Measurements from ENCODE around the gene ACOD1.

Gene ACOD1

GRCh38 chr13:77000475-77000874, 52.2 kb downstream of the ACOD1 start:
- peaks cover 72% of the 10 kb centered on the region for H3K36me3 ChIP-seq (ENCODE audit: control insufficient read depth, low read length)
- H3K4me3 ChIP-seq (ENCODE audit: low read length): no peak overlapping the region
- H3K27ac ChIP-seq (ENCODE audit: low read depth, low read length): no peak overlapping the region
- no peaks in the 10 kb centered on the region for H3K79me2 ChIP-seq (ENCODE audit: control insufficient read depth, low read length)
- no peaks in the 10 kb centered on the region for H4K20me1 ChIP-seq (ENCODE audit: control insufficient read depth, insufficient read depth, low read depth, low read length)
- TF ChIP-seq EZH2phosphoT487 (IDR thresholded peaks at IDR 0.05; ENCODE audit: borderline replicate concordance, low read length): no peak
- TF ChIP-seq CTCF (IDR thresholded peaks at IDR 0.05; ENCODE audit: low read depth, low read length, poor library complexity, severe bottlenecking): no peak
- no peaks in the 10 kb centered on the region for H3K9me2 ChIP-seq (replicated peaks; ENCODE audit: control insufficient read depth, low read length)
- H3K4me1 ChIP-seq (ENCODE audit: control insufficient read depth, low read length): no peaks in the 10 kb centered on the region
- H3K9me3 ChIP-seq (ENCODE audit: control insufficient read depth, insufficient read depth, low read length): no peaks in the 10 kb centered on the region
- no peaks in the 10 kb centered on the region for H3K27me3 ChIP-seq (ENCODE audit: control insufficient read depth, low read length)
- no peak overlapping the region for H3K4me2 ChIP-seq (ENCODE audit: low read length)
- peaks cover 10% of the 10 kb centered on the region for H3F3A ChIP-seq (ENCODE audit: control insufficient read depth, insufficient read depth)

GRCh38 chr13:77001540-77001939, 53.2 kb downstream of the ACOD1 start:
- Histone ChIP-seq H3K4me2 (ENCODE audit: low read length) (no peak overlapping the region), H3K79me2 (ENCODE audit: control insufficient read depth, low read length) (no peaks in the 10 kb centered on the region), H3K27ac (ENCODE audit: low read depth, low read length) (no peak overlapping the region), H3K27me3 (ENCODE audit: control insufficient read depth, low read length) (no peaks in the 10 kb centered on the region), H3F3A (ENCODE audit: control insufficient read depth, insufficient read depth) (peaks cover 13% of the 10 kb centered on the region), H3K9me3 (ENCODE audit: control insufficient read depth, insufficient read depth, low read length) (no peaks in the 10 kb centered on the region), H3K4me1 (ENCODE audit: control insufficient read depth, low read length) (no peaks in the 10 kb centered on the region), H4K20me1 (ENCODE audit: control insufficient read depth, insufficient read depth, low read depth, low read length) (no peaks in the 10 kb centered on the region), H3K9me2 (replicated peaks; ENCODE audit: control insufficient read depth, low read length) (no peaks in the 10 kb centered on the region), H3K4me3 (ENCODE audit: low read length) (no peak overlapping the region), H3K36me3 (ENCODE audit: control insufficient read depth, low read length) (peaks cover 64% of the 10 kb centered on the region)
- TF ChIP-seq CTCF (IDR thresholded peaks at IDR 0.05; ENCODE audit: low read depth, low read length, poor library complexity, severe bottlenecking): no peak
- no peak for TF ChIP-seq EZH2phosphoT487 (IDR thresholded peaks at IDR 0.05; ENCODE audit: borderline replicate concordance, low read length)

- Histone ChIP-seq H3K9me3 (ENCODE audit: control insufficient read depth, insufficient read depth, low read length) (no peaks in the 10 kb centered on the region), H3K4me3 (ENCODE audit: low read length) (no peak overlapping the region), H3K4me1 (ENCODE audit: control insufficient read depth, low read length) (no peaks in the 10 kb centered on the region), H3K9me2 (replicated peaks; ENCODE audit: control insufficient read depth, low read length) (no peaks in the 10 kb centered on the region), H3K27ac (ENCODE audit: low read depth, low read length) (no peak overlapping the region), H3K4me2 (ENCODE audit: low read length) (no peak overlapping the region), H3K36me3 (ENCODE audit: control insufficient read depth, low read length) (peaks cover 67% of the 10 kb centered on the region), H3K27me3 (ENCODE audit: control insufficient read depth, low read length) (no peaks in the 10 kb centered on the region), H3K79me2 (ENCODE audit: control insufficient read depth, low read length) (peaks cover 2% of the 10 kb centered on the region; the same call in 1 of the 2 replicates), H4K20me1 (ENCODE audit: control insufficient read depth, insufficient read depth, low read depth, low read length) (no peaks in the 10 kb centered on the region), H3F3A (ENCODE audit: control insufficient read depth, insufficient read depth) (peaks cover 13% of the 10 kb centered on the region)
- TF ChIP-seq CTCF (IDR thresholded peaks at IDR 0.05; ENCODE audit: low read depth, low read length, poor library complexity, severe bottlenecking): no peak
- no peak for TF ChIP-seq EZH2phosphoT487 (IDR thresholded peaks at IDR 0.05; ENCODE audit: borderline replicate concordance, low read length)
Measured at GRCh38 chr13:77001963-77002587, 53.8 kb downstream of the ACOD1 start.
